Fibroblast of upper back skin (primary cell): ENCODE measurements around the gene KPNA3.

Experiments
- DNase-seq: peaks from one replicate; pipeline ENCODE4 v3.0.0-alpha.2; 2013

KPNA3 gene

DNA sequence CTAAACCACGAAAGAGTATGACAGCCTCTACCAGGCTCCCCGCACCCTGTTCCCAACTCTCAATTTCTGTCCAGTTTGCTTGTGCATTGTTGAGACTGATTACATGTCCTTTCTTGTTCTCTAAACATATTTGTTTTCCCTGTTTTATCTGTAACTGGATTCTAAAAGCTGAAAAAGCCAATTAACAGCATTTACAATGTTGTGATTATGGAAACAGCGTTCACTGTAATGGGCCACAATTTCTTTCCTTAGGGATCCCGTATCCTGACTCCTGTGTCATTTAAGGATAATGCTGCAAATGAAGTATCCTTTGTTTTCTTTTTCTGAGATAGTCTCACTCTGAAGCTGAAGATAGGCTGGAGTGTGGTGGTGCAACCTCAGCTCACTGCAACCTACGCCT, 121.7 kb downstream of the KPNA3 start:
- DNase-seq = no peak

- DNase-seq = peak; percentile 63
Observed at GRCh38 chr13:49669735-49670309, 122.7 kb downstream of the KPNA3 start.

DNA sequence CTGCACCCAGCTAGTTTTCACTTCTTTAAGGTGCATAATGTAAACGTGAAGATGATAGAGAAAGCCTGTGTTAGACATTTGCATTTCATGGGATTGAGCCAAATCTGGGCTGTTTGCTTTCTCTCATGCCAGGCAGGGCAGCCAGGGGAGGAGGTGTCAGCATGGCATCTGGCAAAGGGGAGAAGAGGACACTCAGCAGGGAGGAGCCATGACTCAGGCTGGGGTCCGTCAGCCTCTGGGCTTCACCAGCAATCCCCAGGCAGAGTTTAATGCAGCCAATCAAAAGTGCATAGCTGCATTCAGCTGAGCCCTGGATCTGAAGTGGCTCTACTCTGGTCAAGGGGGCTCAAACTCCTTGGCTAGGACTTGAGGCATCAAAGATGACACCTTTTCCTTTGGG, 124.7 kb downstream of the KPNA3 start:
- no peak for DNase-seq

DNA sequence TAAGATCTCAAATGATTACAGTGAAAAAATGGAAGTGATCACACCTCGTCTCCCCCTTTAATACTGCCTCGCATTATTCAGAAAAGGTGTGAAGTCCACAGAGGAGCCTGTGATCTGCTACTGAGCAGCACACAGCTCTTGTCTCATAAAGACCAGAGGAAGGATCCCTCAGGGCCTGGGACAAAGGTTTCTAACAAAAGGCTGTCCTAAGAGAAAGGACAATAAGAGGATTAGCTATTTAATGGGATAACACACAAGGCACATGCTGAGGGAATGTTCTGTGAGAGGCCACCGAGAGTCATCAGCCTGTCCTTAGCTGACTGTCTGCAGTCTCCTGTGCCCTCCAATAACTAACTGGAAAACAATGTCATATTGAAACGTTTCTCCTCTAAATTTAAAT, 127.9 kb downstream of the KPNA3 start:
- DNase-seq = no peak

GRCh38 chr13:49657241-49657641, 135.2 kb downstream of the KPNA3 start:
- no peak for DNase-seq

- DNase-seq = peak; percentile 56
Observed at GRCh38 chr13:49655906-49656305, 136.6 kb downstream of the KPNA3 start.

DNA sequence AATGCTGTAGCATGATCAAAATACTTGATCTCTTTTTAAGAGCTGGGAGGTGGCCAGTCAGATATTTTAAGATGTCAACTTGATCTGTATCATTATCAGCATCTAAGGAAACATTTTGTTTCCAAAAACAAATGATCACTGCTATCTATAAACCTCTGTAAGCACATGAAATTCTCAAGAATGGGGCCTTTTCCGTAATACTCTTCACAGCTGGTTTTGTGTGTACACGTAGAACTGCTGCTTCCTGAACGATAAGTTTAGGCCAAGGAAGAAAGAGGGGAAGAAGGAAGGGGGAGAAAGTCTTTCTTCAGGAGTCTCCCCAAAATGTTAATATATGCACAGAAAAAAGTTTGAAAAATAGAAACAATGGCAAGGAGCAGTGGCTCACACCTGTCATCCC, 138.5 kb downstream of the KPNA3 start:
- DNase-seq = no peak

GRCh38 chr13:49653478-49653877, 139.0 kb downstream of the KPNA3 start:
- DNase-seq = no peak

DNA sequence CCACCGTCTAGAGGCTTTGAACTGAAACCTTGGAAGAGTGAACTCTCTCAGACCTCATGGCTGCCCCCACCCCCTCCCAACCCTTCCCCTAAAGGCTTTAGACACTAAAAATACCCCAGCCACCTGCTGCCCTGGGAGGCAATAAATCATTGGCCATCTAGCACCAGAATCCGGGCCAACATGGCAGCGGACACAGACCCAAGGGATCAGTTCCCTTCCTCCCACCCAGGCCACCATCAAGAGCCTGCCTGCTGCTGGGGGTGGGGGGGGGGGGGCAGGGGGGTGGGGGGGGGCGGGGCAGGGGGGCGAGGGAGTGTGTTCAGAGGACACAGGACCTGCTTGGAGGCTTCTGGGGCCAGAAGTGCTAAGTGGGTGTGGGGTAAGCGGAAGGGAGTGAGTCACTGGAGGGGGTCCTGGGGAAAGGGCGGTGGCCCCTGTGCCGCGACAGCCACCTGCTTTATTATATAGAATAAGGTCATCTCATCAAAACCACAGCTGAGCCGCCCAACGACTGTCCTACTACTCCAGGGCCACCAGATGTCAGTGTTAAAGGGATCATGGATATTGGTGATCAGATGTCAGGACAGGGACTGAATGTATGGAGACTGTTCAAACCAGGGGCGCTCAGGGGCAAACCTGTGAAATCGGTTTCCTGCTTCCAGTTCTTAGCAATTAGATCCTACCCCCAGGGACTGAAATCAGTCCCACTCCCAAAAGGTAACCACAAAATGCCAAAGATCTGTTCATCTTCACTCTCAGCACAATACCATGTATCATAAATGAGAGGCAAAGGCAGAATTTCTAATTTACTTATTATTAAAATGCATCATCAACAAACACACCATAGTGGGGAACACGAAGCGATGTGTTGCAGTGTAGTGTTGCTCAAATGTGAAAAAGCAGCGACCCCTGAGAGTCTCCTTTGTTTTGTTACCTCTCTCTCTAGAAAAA, 139.9 kb downstream of the KPNA3 start:
- DNase-seq = peak; percentile 45

DNA sequence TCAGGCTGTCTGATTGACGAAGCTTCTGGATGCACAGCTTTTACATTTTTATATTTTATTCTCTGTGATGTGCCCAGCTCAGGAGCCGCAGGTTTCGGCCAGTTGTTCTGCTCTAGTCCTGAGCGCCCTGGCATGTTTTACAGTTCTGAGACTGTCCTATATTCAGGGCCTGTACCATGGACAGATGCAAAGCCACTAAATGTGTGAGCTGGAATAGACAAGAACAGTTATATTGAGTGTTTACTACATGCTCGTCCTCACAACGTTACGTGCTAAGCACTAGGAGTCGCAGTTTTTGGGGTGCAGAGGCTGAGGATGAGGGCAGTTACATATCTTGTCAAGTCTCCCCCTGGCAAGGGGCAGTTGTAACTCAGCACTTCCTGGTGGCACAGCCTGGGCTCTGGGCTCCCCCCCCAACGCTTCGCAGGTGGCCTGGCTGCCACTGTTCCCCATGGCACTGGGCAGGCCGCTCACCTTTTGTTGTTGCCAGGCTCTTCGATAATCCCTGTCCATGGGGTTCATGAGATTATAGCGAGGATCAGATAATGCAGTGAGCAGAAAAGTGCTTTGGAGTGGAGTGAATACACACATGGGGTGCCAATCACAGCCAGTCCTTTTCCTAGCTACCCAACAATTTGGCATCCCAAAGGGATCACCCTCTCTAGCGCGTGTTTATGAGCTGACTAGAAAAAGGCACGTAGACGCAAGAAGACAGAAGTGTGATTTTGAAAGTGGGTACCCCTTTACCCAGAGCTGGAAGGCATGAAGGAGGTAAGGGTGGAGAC, 140.7 kb downstream of the KPNA3 start:
- DNase-seq = no peak

GRCh38 chr13:49649963-49650312, 142.5 kb downstream of the KPNA3 start:
- DNase-seq = no peak
